ENCODE results near the gene PIP4K2A.

The PIP4K2A gene

DNA sequence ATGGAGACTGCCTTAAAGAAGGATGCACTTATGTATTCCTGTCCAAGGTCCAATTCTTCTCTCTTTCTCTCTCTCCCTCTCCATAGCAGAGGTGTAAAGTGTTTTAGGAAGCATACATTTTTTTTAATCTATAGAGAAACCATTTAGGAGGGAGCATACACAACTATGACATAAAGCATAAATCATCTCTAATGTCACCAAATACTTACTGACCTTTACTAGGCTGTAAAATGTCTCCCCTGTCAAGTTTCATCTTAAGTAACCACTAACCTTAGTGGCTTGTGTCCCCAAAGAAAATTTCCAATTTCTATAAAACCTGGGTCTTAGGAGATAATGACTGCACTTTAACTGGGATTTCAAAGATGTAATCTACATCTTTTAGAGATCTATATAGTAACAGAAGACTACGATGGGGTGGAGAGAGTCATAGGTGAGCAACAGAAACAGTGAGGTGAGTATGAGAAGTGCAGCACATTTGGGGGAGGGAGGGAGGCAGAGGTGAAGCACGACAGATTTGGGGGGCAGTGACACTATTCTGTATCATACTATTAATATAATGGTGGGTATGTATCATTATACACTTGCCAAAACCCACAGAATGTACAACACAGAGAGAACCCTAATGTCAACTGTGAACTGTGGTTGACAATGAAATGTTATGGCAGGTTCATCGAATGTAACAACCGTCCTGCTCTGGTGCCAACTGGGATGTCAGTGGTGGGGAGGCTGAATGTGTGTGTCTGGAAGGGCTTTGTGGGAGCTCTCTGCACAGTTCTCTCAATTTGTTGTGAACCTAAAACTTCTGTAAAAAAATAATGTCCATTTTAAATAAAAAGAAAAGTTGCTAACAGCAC is 79.5 kb downstream of the PIP4K2A start:
- no peak for DNase-seq

- no peak for DNase-seq
Observed at GRCh38 chr10:22634093-22634492, 80.3 kb downstream of the PIP4K2A start.

DNA sequence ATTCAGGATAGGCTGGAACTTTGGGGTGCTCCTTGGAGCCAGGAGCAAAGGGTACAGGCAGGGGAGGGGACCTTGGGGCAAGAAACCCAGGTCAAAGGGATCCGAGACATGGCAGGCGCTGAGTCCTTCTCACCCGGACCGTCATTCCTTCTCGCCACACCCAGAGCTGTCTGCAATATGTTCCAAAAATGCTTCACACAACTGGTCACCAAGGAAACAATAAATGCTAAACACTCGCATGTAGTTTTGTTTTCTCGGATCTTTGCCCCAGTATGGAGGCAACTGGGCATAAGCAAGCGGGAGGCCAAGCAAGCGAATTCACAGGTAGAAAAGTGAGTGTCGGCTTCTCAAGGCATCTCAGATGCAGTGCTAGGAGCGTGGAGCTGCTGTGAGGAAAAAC is 80.8 kb downstream of the PIP4K2A start:
- no peak for DNase-seq

DNA sequence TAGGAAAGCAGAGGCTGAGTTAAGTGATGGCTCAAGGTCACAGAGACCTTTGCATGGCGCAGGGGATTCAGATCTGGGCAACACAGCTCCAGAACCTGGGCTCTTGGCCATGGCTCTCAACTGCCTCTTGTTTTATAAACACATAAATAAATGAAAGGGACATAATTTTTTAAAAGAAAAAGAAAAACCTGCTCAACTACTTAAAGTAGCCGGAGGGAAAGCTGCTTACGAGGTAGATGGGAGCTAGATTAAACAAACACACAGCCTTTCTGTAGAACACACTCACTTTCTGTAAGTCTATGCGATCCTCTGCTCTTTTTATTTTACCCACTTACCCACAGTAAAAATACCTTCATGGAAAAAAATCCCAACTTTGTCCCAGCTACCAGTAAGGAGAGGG is 81.3 kb downstream of the PIP4K2A start:
- no peak for DNase-seq

- no peak for DNase-seq
Observed at GRCh38 chr10:22631646-22632278, 82.6 kb downstream of the PIP4K2A start.

- no peak for DNase-seq
Observed at GRCh38 chr10:22631185-22631584, 83.2 kb downstream of the PIP4K2A start.

DNA sequence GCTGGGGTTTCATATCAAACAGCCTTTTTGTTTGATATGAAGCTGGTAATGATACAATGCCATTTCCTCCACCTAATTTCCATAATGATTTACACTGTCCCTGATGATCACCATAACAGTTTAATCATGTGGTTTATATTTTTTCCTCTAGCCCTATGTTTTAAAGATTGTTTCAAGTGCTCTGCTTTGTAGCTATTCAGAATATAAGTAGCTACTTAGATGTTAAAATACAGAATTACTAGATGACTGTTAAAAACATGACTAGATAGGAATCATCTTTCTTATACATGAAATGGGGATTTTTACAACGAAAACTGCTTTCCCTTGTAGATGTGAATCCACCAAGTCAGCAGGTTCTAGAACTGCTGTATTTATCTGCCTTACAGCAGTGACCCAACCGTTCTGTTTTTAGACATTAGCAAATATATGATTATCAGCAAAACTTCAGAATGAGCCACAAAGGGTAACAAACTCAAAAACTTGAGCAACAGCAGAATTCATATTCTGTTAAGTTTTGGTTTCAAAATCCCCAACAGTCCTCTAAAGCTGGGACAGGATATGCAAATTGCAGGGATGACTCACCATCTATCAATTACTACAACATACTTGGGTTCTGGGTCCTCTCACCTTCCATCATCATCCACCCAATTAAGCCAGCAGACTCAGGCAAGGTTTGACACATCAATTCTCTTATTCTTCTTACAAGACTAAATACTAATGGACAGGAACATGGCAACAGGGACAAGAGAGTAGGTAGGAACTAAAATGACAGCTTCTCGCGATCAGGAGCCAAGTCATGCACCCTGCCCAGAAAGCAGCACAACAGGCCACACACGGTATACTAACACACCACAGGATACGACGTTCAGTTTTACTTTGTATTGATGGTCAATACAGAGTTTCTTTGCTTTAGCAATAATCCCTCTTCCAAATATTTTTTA is 83.9 kb downstream of the PIP4K2A start:
- DNase-seq: peak; percentile 23

DNA sequence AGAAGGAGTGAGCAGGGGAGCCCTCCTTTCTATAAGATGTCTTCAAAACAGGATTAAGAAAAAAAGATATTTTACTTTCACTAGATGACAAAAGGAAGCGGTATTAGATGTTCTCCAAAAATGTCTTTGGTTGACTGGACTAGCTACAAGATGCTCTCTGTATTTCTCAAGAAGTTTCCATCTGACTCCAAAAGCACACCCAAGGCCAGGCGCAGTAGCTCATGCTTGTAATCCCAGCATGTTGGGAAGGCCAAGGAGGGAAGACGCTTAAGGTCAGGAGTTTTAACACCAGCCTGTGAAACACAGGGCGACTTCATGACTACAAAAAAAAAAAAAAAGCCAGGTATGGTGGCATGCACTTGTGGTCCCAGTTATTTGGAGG is 84.5 kb downstream of the PIP4K2A start:
- no peak for DNase-seq

GRCh38 chr10:22629126-22629525 is 85.3 kb downstream of the PIP4K2A start:
- no peak for DNase-seq

GRCh38 chr10:22628309-22628708 is 86.1 kb downstream of the PIP4K2A start:
- no peak for DNase-seq

- no peak for DNase-seq
Observed at GRCh38 chr10:22626784-22627183, 87.6 kb downstream of the PIP4K2A start.

DNA sequence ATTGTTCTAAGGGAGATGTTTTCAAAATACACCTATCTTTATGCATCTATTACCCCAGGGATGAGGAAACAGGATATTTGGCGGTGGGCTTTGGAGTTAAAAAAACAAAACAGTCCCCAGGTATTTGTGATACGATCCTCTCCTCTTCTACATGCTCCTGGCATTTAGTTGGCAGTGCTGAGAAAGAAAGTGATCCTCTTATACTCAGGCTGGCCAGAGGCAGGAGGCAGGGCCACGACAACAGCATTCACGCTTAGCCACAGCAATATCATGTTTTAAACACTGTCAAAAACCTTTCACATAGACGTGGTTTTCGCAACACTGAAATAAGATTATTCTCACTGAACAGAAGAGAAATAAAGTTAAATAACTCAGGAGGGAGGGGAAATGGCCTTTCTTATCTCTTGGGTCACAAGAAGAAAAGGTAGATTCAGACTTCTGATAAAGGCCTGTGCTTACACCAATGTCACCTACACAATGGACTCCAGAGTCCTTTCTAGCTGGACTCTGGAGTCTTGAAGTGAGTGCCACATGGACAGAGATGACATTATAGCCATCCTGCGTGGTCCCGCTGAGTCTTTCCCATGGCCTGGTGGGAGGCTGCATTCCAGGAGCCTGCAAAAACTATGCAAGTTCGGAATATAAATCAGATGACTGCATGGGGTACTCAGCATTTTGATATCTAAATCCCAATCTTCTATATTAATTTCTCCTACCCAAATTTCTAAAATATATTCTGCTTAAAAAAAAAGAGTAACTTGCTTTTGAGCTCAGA is 88.7 kb downstream of the PIP4K2A start:
- DNase-seq: no peak

GRCh38 chr10:22624287-22624738 is 90.1 kb downstream of the PIP4K2A start:
- DNase-seq: no peak

DNA sequence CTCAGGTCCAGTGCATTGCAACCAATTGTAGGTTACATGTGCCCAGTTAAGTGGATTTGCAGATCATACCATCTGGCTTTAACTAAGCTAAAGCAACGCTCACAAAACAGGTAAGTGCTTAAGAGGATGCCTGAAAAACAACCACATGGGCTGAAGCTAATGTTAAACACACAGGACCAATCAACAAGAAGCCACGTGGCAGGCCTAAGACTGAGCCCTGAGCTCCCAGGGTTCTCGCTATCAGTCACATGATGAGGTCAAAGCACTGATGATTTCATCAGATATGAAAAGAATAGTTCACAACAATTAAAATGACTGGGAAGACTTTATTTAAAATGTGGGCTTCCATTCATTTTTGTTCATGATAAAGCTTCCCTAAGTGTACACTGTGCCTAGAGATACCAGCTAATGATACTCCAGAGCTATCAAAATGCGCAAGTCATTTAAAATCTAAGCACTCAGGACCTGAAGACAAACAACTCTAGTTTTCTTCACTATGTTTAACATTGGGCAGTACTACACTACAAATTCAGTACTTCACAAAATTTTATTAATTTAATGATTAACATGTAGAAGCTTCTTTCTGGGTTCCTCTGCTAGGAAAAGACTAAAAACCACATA is 90.6 kb downstream of the PIP4K2A start:
- no peak for DNase-seq

DNA sequence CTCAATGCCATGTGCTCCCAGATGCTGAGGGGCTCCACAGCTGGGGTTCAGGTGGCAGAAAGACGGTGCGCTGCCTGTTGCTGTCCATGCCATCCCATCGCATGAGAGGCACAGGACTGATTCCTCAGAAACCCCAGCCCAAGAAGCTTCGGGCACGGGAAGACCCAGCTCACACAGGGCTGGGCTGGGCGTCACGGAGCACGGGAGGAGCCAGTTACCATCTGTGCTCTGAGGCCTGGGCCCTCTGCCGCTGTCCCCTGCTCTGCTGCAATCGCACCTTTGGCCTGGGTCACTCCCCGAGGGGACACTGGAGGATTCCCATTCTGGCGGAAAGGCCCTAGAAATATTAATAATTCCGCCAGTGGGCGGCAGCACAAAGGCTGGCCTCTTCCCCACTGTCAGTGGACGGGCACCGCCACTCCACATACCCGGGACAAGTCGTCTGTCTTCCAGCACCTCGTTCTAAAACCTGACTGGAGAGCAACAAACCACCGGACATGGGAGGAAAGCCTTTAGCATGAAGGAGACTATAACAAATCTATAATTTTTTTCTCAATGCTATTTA is 92.1 kb downstream of the PIP4K2A start:
- DNase-seq: no peak

DNA sequence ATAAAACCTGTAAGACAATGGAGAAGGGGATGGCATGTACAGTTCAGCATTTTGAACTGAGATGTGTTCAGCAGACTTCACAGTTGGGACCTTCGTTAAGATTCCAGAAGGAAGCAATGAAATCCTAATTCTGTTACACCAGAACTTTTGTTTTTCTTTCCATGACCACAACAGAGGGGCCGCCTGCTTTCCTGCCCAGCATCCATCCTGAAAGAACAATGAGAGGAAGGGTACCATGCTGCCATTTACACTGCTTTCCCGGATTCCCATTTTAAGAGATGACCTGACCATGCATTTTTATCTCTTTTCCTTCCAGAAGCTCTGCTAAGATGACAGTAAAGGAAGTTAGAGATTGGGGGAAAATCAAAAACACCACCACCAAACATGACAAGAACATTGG is 92.7 kb downstream of the PIP4K2A start:
- no peak for DNase-seq

GRCh38 chr10:22620929-22621328 is 93.4 kb downstream of the PIP4K2A start:
- no peak for DNase-seq

- no peak for DNase-seq
Observed at GRCh38 chr10:22620140-22620857, 94.1 kb downstream of the PIP4K2A start.

GRCh38 chr10:22619101-22619500 is 95.3 kb downstream of the PIP4K2A start:
- no peak for DNase-seq

GRCh38 chr10:22618078-22618785 is 96.1 kb downstream of the PIP4K2A start:
- DNase-seq: no peak
